Astrocyte (in vitro differentiated cells and primary cell): ENCODE results near the gene KCNQ1OT1. TPM values are rescaled to one million over a fixed set of nuclear protein-coding genes. Genes with fewer than 3 reads are reported as not detected.

Source experiments
- DNase-seq: peaks from one replicate; pipeline ENCODE4 v3.0.0-alpha.2; 2010; ENCODE audit warnings: low read depth
- FAIRE-seq: peaks from 2 replicates; lab custom pipeline; 2011; peaks lifted over from hg19 to GRCh38; lab: Jason Lieb, UNC
- H2AFZ ChIP-seq: 2 replicates; pipeline ENCODE4 v1.6.0; 2012; ENCODE audit warnings: low read depth, low read length, inconsistent platforms
- H3K27ac ChIP-seq: 2 replicates; pipeline ENCODE4 v1.5.1; 2011; ENCODE audit warnings: low read depth, low read length, inconsistent platforms
- H3K27me3 ChIP-seq: 2 replicates; pipeline ENCODE4 v1.6.0; 2011; ENCODE audit warnings: low read length, inconsistent platforms; ENCODE audit not compliant: insufficient read depth
- H3K36me3 ChIP-seq: 2 replicates; pipeline ENCODE4 v1.5.1; 2011; ENCODE audit warnings: low read length, inconsistent platforms; ENCODE audit not compliant: insufficient read depth
- H3K4me1 ChIP-seq: 2 replicates; pipeline ENCODE4 v1.5.1; 2011; ENCODE audit warnings: low read length, inconsistent platforms; ENCODE audit not compliant: insufficient read depth
- H3K4me2 ChIP-seq: 2 replicates; pipeline ENCODE4 v1.6.0; 2012; ENCODE audit warnings: low read length, inconsistent platforms
- H3K4me3 ChIP-seq: 2 replicates; pipeline ENCODE4 v1.5.1; 2011; ENCODE audit warnings: low read depth, mild to moderate bottlenecking, low read length, inconsistent platforms; ENCODE audit not compliant: insufficient read depth
- H3K79me2 ChIP-seq: 2 replicates; pipeline ENCODE4 v1.6.0; 2012; ENCODE audit warnings: mild to moderate bottlenecking, low read length, inconsistent platforms; ENCODE audit not compliant: insufficient read depth
- H3K9ac ChIP-seq: 2 replicates; pipeline ENCODE4 v1.6.0; 2012; ENCODE audit warnings: mild to moderate bottlenecking, low read length, inconsistent platforms
- H3K9me3 ChIP-seq: 2 replicates; pipeline ENCODE4 v1.5.1; 2012; ENCODE audit warnings: low read depth, mild to moderate bottlenecking, low read length, inconsistent platforms; ENCODE audit not compliant: insufficient read depth
- H4K20me1 ChIP-seq: 2 replicates; pipeline ENCODE4 v1.6.0; 2012; ENCODE audit warnings: low read length, inconsistent platforms; ENCODE audit not compliant: insufficient read depth
- H3K27ac Mint-ChIP-seq: one replicate; pipeline ENCODE4 v1.8.0; 2021; ENCODE audit warnings: mild to moderate bottlenecking, mixed read lengths; ENCODE audit not compliant: unreplicated experiment
- H3K27me3 Mint-ChIP-seq: one replicate; pipeline ENCODE4 v1.8.0; 2021; ENCODE audit warnings: low read depth, mixed read lengths; ENCODE audit not compliant: unreplicated experiment
- H3K36me3 Mint-ChIP-seq: one replicate; pipeline ENCODE4 v1.8.0; 2021; ENCODE audit warnings: low read depth, mixed read lengths; ENCODE audit not compliant: unreplicated experiment
- H3K4me1 Mint-ChIP-seq: one replicate; pipeline ENCODE4 v1.8.0; 2021; ENCODE audit warnings: low read depth, mixed read lengths; ENCODE audit not compliant: unreplicated experiment
- H3K4me3 Mint-ChIP-seq: one replicate; pipeline ENCODE4 v1.8.0; 2021; ENCODE audit warnings: mild to moderate bottlenecking, moderate library complexity, mixed read lengths; ENCODE audit not compliant: unreplicated experiment
- H3K9me3 Mint-ChIP-seq: one replicate; pipeline ENCODE4 v1.8.0; 2021; ENCODE audit warnings: mild to moderate bottlenecking, mixed read lengths; ENCODE audit not compliant: unreplicated experiment
- EZH2 ChIP-seq: IDR thresholded peaks from 2 replicates; pipeline ENCODE4 v1.6.1; 2012; ENCODE audit warnings: mild to moderate bottlenecking, low read length, inconsistent platforms; ENCODE audit not compliant: insufficient read depth
- total RNA-seq: library from RNA; stranded (reverse); gene quantifications from 2 replicates; pipeline ENCODE4 v1.2.1, GENCODE V29; 2021
- TF ChIP-seq, protein P1 (sequence below): IDR thresholded peaks from 2 replicates; pipeline ENCODE4 v1.5.1; 2011; ENCODE audit warnings: low read depth, mild to moderate bottlenecking, inconsistent platforms, low read length, moderate library complexity; ENCODE audit not compliant: insufficient read depth

Gene KCNQ1OT1
- total RNA-seq, 1 donor from 2014 or later, result 2.5 TPM

GRCh38 chr11:2732940-2733628, 33.3 kb upstream of the KCNQ1OT1 start:
- peaks cover 14% of the 10 kb centered on the region for H3K4me1 Mint-ChIP-seq

GRCh38 chr11:2732261-2732939, 32.6 kb upstream of the KCNQ1OT1 start:
- peaks cover 4% of the 10 kb centered on the region for H3K4me1 ChIP-seq

More at GRCh38 chr11:2732940-2733628, 33.3 kb upstream of the KCNQ1OT1 start:
- no peak overlapping the region for H3K4me2 ChIP-seq
- DNase-seq, result no peak
- Mint-ChIP-seq H3K9me3 (no peaks in the 10 kb centered on the region), H3K27ac (peak overlapping the region; percentile 41), H3K27me3 (peaks cover 23% of the 10 kb centered on the region), H3K36me3 (no peaks in the 10 kb centered on the region), H3K4me3 (no peak overlapping the region)
- FAIRE-seq, result no peak
- no peaks in the 10 kb centered on the region for H3K27me3 ChIP-seq
- no peak overlapping the region for H3K9ac ChIP-seq
- H3K4me1 ChIP-seq, result peaks cover 4% of the 10 kb centered on the region
- no peaks in the 10 kb centered on the region for H3K9me3 ChIP-seq
- TF ChIP-seq, protein P1, sequence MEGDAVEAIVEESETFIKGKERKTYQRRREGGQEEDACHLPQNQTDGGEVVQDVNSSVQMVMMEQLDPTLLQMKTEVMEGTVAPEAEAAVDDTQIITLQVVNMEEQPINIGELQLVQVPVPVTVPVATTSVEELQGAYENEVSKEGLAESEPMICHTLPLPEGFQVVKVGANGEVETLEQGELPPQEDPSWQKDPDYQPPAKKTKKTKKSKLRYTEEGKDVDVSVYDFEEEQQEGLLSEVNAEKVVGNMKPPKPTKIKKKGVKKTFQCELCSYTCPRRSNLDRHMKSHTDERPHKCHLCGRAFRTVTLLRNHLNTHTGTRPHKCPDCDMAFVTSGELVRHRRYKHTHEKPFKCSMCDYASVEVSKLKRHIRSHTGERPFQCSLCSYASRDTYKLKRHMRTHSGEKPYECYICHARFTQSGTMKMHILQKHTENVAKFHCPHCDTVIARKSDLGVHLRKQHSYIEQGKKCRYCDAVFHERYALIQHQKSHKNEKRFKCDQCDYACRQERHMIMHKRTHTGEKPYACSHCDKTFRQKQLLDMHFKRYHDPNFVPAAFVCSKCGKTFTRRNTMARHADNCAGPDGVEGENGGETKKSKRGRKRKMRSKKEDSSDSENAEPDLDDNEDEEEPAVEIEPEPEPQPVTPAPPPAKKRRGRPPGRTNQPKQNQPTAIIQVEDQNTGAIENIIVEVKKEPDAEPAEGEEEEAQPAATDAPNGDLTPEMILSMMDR, result no peak
- no peak for TF ChIP-seq EZH2
- H3K36me3 ChIP-seq, result no peaks in the 10 kb centered on the region
- no peak overlapping the region for H3K27ac ChIP-seq
- H2AFZ ChIP-seq, result no peak overlapping the region
- H4K20me1 ChIP-seq, result no peaks in the 10 kb centered on the region
- no peak overlapping the region for H3K4me3 ChIP-seq
- no peaks in the 10 kb centered on the region for H3K79me2 ChIP-seq

More at GRCh38 chr11:2732261-2732939, 32.6 kb upstream of the KCNQ1OT1 start:
- H3K9ac ChIP-seq, result no peak overlapping the region
- TF ChIP-seq EZH2, result no peak
- TF ChIP-seq, protein P1, result no peak
- H3K27me3 ChIP-seq, result peaks cover 2% of the 10 kb centered on the region
- H3K9me3 ChIP-seq, result peaks cover under 1% of the 10 kb centered on the region
- no peak for DNase-seq
- no peak overlapping the region for H3K27ac Mint-ChIP-seq
- H3K4me3 Mint-ChIP-seq, result no peak overlapping the region
- H3K79me2 ChIP-seq, result no peaks in the 10 kb centered on the region
- H2AFZ ChIP-seq, result no peak overlapping the region
- FAIRE-seq, result no peak
- no peaks in the 10 kb centered on the region for H3K9me3 Mint-ChIP-seq
- H3K27me3 Mint-ChIP-seq, result peaks cover 29% of the 10 kb centered on the region
- H3K27ac ChIP-seq, result no peak overlapping the region
- peaks cover 10% of the 10 kb centered on the region for H3K4me1 Mint-ChIP-seq
- no peaks in the 10 kb centered on the region for H3K36me3 ChIP-seq
- no peak overlapping the region for H3K4me3 ChIP-seq
- H3K36me3 Mint-ChIP-seq, result no peaks in the 10 kb centered on the region
- no peak overlapping the region for H3K4me2 ChIP-seq
- no peaks in the 10 kb centered on the region for H4K20me1 ChIP-seq
